Parathyroid adenoma (tissue), 2 donors: ENCODE results near the gene SLC35E4.

Experiments
- H2AFZ ChIP-seq: fragments of 300-600 bp; sonication (generic); one replicate; pipeline ENCODE4 v1.7.0; 2017; ENCODE audit warnings: antibody characterized with exemption, mild to moderate bottlenecking
- H3K27ac ChIP-seq: fragments of 300-600 bp; sonication (generic); one replicate; pipeline ENCODE4 v1.7.0; 2017
- H3K27me3 ChIP-seq: fragments of 300-600 bp; sonication (generic); one replicate; pipeline ENCODE4 v1.7.0; 2017; ENCODE audit warnings: low read length; ENCODE audit not compliant: control insufficient read depth, insufficient read depth
- H3K36me3 ChIP-seq: fragments of 300-600 bp; sonication (generic); one replicate; pipeline ENCODE4 v1.7.0; 2017; ENCODE audit warnings: low read length; ENCODE audit not compliant: control insufficient read depth, insufficient read depth
- H3K4me1 ChIP-seq: fragments of 300-600 bp; sonication (generic); one replicate; pipeline ENCODE4 v1.7.0; 2017; ENCODE audit warnings: control low read depth
- H3K4me2 ChIP-seq: fragments of 300-600 bp; sonication (generic); one replicate; pipeline ENCODE4 v1.7.0; 2017; ENCODE audit warnings: low read length
- H3K4me3 ChIP-seq: fragments of 300-600 bp; sonication (generic); one replicate; pipeline ENCODE4 v1.7.0; 2017; ENCODE audit warnings: low read depth, low read length
- H3K79me2 ChIP-seq: fragments of 300-600 bp; sonication (generic); one replicate; pipeline ENCODE4 v1.7.0; 2017; ENCODE audit warnings: control low read depth
- H3K9ac ChIP-seq: fragments of 300-600 bp; sonication (generic); one replicate; pipeline ENCODE4 v1.7.0; 2017; ENCODE audit warnings: mild to moderate bottlenecking
- H3K9me3 ChIP-seq: fragments of 300-600 bp; sonication (generic); one replicate; pipeline ENCODE4 v1.7.0; 2017; ENCODE audit warnings: low read length; ENCODE audit not compliant: control insufficient read depth
- CTCF ChIP-seq: fragments of 300-600 bp; sonication (generic); IDR thresholded peaks from one replicate; pipeline ENCODE4 v1.7.0; 2017; ENCODE audit warnings: antibody characterized with exemption, mild to moderate bottlenecking
- donor health status: primary hyperparathyroidism.

SLC35E4 gene

GRCh38 chr22:30640361-30640760, 4.8 kb downstream of the SLC35E4 start:
- H2AFZ ChIP-seq: no peak overlapping the region
- no peaks in the 10 kb centered on the region for H3K4me1 ChIP-seq
- no peaks in the 10 kb centered on the region for H3K79me2 ChIP-seq
- H3K27ac ChIP-seq: no peak overlapping the region
- H3K4me2 ChIP-seq: no peak overlapping the region
- no peak for TF ChIP-seq CTCF
- H3K4me3 ChIP-seq: no peak overlapping the region
- no peaks in the 10 kb centered on the region for H3K9me3 ChIP-seq
- no peak overlapping the region for H3K9ac ChIP-seq
- no peaks in the 10 kb centered on the region for H3K27me3 ChIP-seq
- no peaks in the 10 kb centered on the region for H3K36me3 ChIP-seq

GRCh38 chr22:30640839-30641430, 5.4 kb downstream of the SLC35E4 start:
- Histone ChIP-seq H2AFZ (no peak overlapping the region), H3K27me3 (no peaks in the 10 kb centered on the region), H3K36me3 (no peaks in the 10 kb centered on the region), H3K4me2 (no peak overlapping the region), H3K79me2 (no peaks in the 10 kb centered on the region), H3K27ac (no peak overlapping the region), H3K9me3 (no peaks in the 10 kb centered on the region), H3K4me1 (no peaks in the 10 kb centered on the region), H3K9ac (no peak overlapping the region), H3K4me3 (no peak overlapping the region)
- no peak for TF ChIP-seq CTCF

GRCh38 chr22:30643055-30643875, 7.7 kb downstream of the SLC35E4 start:
- Histone ChIP-seq H3K79me2 (no peaks in the 10 kb centered on the region), H3K9me3 (no peaks in the 10 kb centered on the region), H3K4me3 (no peak overlapping the region), H3K9ac (no peak overlapping the region), H2AFZ (no peak overlapping the region), H3K27ac (no peak overlapping the region), H3K27me3 (no peaks in the 10 kb centered on the region), H3K4me1 (no peaks in the 10 kb centered on the region), H3K36me3 (no peaks in the 10 kb centered on the region), H3K4me2 (no peak overlapping the region)
- no peak for TF ChIP-seq CTCF

DNA sequence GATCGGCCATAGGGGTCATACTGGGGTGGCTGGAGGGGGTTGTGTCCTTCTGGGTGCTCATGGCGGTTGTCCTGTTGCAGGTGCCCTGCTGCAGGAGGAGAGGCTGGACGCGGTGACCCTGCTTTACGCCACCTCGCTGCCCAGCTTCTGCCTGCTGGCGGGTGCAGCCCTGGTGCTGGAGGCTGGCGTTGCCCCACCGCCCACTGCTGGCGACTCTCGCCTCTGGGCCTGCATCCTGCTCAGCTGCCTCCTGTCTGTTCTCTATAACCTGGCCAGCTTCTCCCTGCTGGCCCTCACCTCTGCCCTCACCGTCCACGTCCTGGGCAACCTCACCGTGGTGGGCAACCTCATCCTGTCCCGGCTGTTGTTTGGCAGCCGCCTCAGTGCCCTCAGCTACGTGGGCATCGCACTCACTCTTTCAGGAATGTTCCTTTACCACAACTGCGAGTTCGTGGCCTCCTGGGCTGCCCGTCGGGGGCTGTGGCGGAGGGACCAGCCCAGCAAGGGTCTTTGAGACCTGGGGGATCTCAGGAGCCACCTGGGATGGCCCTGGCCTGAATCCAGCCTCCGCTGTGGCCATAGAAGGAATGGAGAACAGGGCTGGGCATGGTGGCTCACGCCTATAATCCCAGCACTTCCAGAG, 11.1 kb downstream of the SLC35E4 start:
- Histone ChIP-seq H3K36me3 (no peaks in the 10 kb centered on the region), H3K79me2 (no peaks in the 10 kb centered on the region), H2AFZ (no peak overlapping the region), H3K9ac (no peak overlapping the region), H3K4me3 (no peak overlapping the region), H3K27ac (no peak overlapping the region), H3K27me3 (no peaks in the 10 kb centered on the region), H3K4me2 (no peak overlapping the region), H3K4me1 (no peaks in the 10 kb centered on the region), H3K9me3 (no peaks in the 10 kb centered on the region)
- TF ChIP-seq CTCF: no peak
